CD4-positive, alpha-beta T cell (primary cell): ENCODE data around the gene RBM4B. TPM values are rescaled to one million over a fixed set of nuclear protein-coding genes. Genes with fewer than 3 reads are reported as not detected.

Experiments
- ATAC-seq: fragments of 200-7000 bp; cut with Tn5 transposase; one replicate; pipeline ENCODE4 v1.10.0; 2022; ENCODE audit warnings: mild to moderate bottlenecking; ENCODE audit not compliant: poor library complexity
- CTCF ChIA-PET: fragments of 350-600 bp; sonication (Branson Sonifier 250); formaldehyde crosslinking; loops from one replicate; lab custom pipeline; 2021; ENCODE audit warnings: antibody characterized with exemption, inconsistent platforms; lab: Charles Lee
- POLR2A ChIA-PET: fragments of 350-600 bp; sonication (Branson Sonifier 250); formaldehyde crosslinking; loops from one replicate; lab custom pipeline; 2021; ENCODE audit warnings: antibody characterized with exemption, inconsistent platforms; lab: Charles Lee
- DNase-seq, 14 experiments: peaks; one replicate each; pipeline ENCODE4 v3.0.0-alpha.2; 2013 to 2020; ENCODE audit warnings: mixed read lengths in 2 of 14
- H3K27ac ChIP-seq, 2 donors: one replicate each; pipeline versions ENCODE4 v1.5.1 to v1.7.0; 2013; ENCODE audit warnings: low read length in 2 of 2, low read depth in 1 of 2, mild to moderate bottlenecking in 1 of 2
- H3K27me3 ChIP-seq, 2 experiments: 1 replicate in 1 of 2; 2 replicates in 1 of 2; pipeline versions ENCODE4 v1.6.1 to v1.7.0; 2013; ENCODE audit warnings: low read length in 2 of 2, control low read depth in 1 of 2, mild to moderate bottlenecking in 1 of 2, moderate library complexity in 1 of 2; ENCODE audit not compliant: insufficient read depth in 2 of 2, control insufficient read depth in 1 of 2
- H3K36me3 ChIP-seq: one replicate; pipeline ENCODE4 v1.6.1; 2013; ENCODE audit warnings: low read length, control low read depth; ENCODE audit not compliant: insufficient read depth
- H3K4me1 ChIP-seq: one replicate; pipeline ENCODE4 v1.6.1; 2013; ENCODE audit warnings: low read length, control low read depth; ENCODE audit not compliant: insufficient read depth
- H3K4me3 ChIP-seq: one replicate; pipeline ENCODE4 v1.5.1; 2013; ENCODE audit warnings: mild to moderate bottlenecking, low read length, moderate library complexity
- H3K9me3 ChIP-seq, 2 experiments: 1 replicate in 1 of 2; 2 replicates in 1 of 2; pipeline versions ENCODE4 v1.6.1 to v1.7.0; 2013; ENCODE audit warnings: low read length in 2 of 2, mild to moderate bottlenecking in 2 of 2, control low read depth in 1 of 2, moderate library complexity in 1 of 2; ENCODE audit not compliant: control insufficient read depth in 1 of 2, insufficient read depth in 1 of 2
- H3K27ac Mint-ChIP-seq: one replicate; pipeline ENCODE4 v1.8.0; 2020; ENCODE audit warnings: mixed read lengths
- H3K27me3 Mint-ChIP-seq: one replicate; pipeline ENCODE4 v1.8.0; 2021; ENCODE audit warnings: mixed read lengths
- H3K36me3 Mint-ChIP-seq: one replicate; pipeline ENCODE4 v1.8.0; 2021; ENCODE audit warnings: low read depth, mixed read lengths
- H3K4me1 Mint-ChIP-seq: one replicate; pipeline ENCODE4 v1.8.0; 2021; ENCODE audit warnings: low read depth, mixed read lengths
- H3K4me3 Mint-ChIP-seq: one replicate; pipeline ENCODE4 v1.8.0; 2020; ENCODE audit warnings: mild to moderate bottlenecking, mixed read lengths
- H3K9me3 Mint-ChIP-seq: one replicate; pipeline ENCODE4 v1.8.0; 2020; ENCODE audit warnings: mixed read lengths
- CTCF ChIP-seq: fragments of 200-600 bp; IDR thresholded peaks from one replicate; pipeline ENCODE4 v1.8.0; 2022; ENCODE audit warnings: antibody characterized with exemption, mild to moderate bottlenecking
- intact Hi-C, 2 experiments: fragments of 100-400 bp; cut with DNase I in 1 of 2; cut with micrococcal nuclease in 1 of 2; formaldehyde crosslinking; loops; one replicate each; pipeline versions ENCODE4 v1.15.1 to v1.9.0; 2023 to 2025; cut with DNase I, micrococcal nuclease
- total RNA-seq, 174 experiments: library from RNA in 2 of 174; stranded (reverse) in 2 of 174; gene quantifications; one replicate each; pipeline ENCODE4 v1.2.3 and lab custom pipeline; 2021 to 2026

Gene RBM4B
- total RNA-seq, 2 experiments from 2014 or later: 3.8 to 5.1 TPM

GRCh38 chr11:66718320-66718971 is 40.8 kb upstream of the RBM4B start:
- ATAC-seq (no peak), DNase-seq (no peak)
- Mint-ChIP-seq H3K4me1 (no peaks in the 10 kb centered on the region), H3K4me3 (no peak overlapping the region), H3K27me3 (peaks cover 70% of the 10 kb centered on the region), H3K9me3 (no peaks in the 10 kb centered on the region), H3K36me3 (no peaks in the 10 kb centered on the region), H3K27ac (no peak overlapping the region)
- Histone ChIP-seq H3K4me3 (no peak overlapping the region), H3K36me3 (no peaks in the 10 kb centered on the region), H3K4me1 (peaks cover 7% of the 10 kb centered on the region), H3K9me3 (no peaks in the 10 kb centered on the region), H3K27me3 (peaks cover 0 to 8% of the 10 kb centered on the region in 2 experiments), H3K27ac (no peak overlapping the region)
- TF ChIP-seq CTCF: no peak
- ChIA-PET POLR2A (no interaction called here), CTCF (no interaction called here)
- intact Hi-C loops: no loop called here

GRCh38 chr11:66717925-66718319 is 40.2 kb upstream of the RBM4B start:
- POLR2A ChIA-PET: no interaction called here
- DNase-seq: no peak
- no peak for ATAC-seq
- no peaks in the 10 kb centered on the region for H3K36me3 Mint-ChIP-seq
- no peaks in the 10 kb centered on the region for H3K9me3 ChIP-seq
- H3K36me3 ChIP-seq: no peaks in the 10 kb centered on the region
- peaks cover 66% of the 10 kb centered on the region for H3K27me3 Mint-ChIP-seq
- CTCF ChIA-PET: no interaction called here
- intact Hi-C loops: no loop called here
- no peak overlapping the region for H3K4me3 ChIP-seq
- TF ChIP-seq CTCF: no peak
- no peaks in the 10 kb centered on the region for H3K4me1 Mint-ChIP-seq
- H3K27ac ChIP-seq: no peak overlapping the region
- no peaks in the 10 kb centered on the region for H3K9me3 Mint-ChIP-seq
- H3K27me3 ChIP-seq: peaks cover 0 to 8% of the 10 kb centered on the region in 2 experiments
- H3K4me1 ChIP-seq: peaks cover 7% of the 10 kb centered on the region
- H3K4me3 Mint-ChIP-seq: no peak overlapping the region
- no peak overlapping the region for H3K27ac Mint-ChIP-seq

GRCh38 chr11:66716996-66717395 is 39.3 kb upstream of the RBM4B start:
- Histone ChIP-seq H3K9me3 (no peaks in the 10 kb centered on the region), H3K4me3 (no peak overlapping the region), H3K27ac (no peak overlapping the region), H3K36me3 (no peaks in the 10 kb centered on the region), H3K4me1 (peaks cover 7% of the 10 kb centered on the region), H3K27me3 (peaks cover 0 to 8% of the 10 kb centered on the region in 2 experiments)
- H3K9me3 Mint-ChIP-seq: no peaks in the 10 kb centered on the region
- intact Hi-C loops: no loop called here
- DNase-seq (no peak), ATAC-seq (no peak)
- H3K36me3 Mint-ChIP-seq: no peaks in the 10 kb centered on the region
- H3K4me3 Mint-ChIP-seq: no peak overlapping the region
- no peak for TF ChIP-seq CTCF
- CTCF ChIA-PET: no interaction called here
- no peak overlapping the region for H3K27ac Mint-ChIP-seq
- H3K4me1 Mint-ChIP-seq: no peaks in the 10 kb centered on the region
- POLR2A ChIA-PET: no interaction called here
- H3K27me3 Mint-ChIP-seq: peaks cover 61% of the 10 kb centered on the region
